SK-N-SH treated with all-trans-retinoic acid at 6 μM for 48 hours (cell line): Measurements from ENCODE around the gene CSDE1.

Source experiments
- BACH2 ChIP-seq: fragments of 250-450 bp; sonication (Bioruptor Pico); IDR thresholded peaks from 2 replicates; pipeline ENCODE4 v1.9.0; 2021; ENCODE audit warnings: mild to moderate bottlenecking, borderline replicate concordance
- RARB ChIP-seq: fragments of 250-450 bp; sonication (Bioruptor Pico); IDR thresholded peaks from 2 replicates; pipeline ENCODE4 v1.8.0; 2021; ENCODE audit warnings: mild to moderate bottlenecking, moderate library complexity
- TCF4 ChIP-seq: fragments of 250-450 bp; sonication (Bioruptor Pico); IDR thresholded peaks from 2 replicates; pipeline ENCODE4 v1.8.0; 2021; ENCODE audit warnings: mild to moderate bottlenecking, moderate library complexity, borderline replicate concordance

DNA sequence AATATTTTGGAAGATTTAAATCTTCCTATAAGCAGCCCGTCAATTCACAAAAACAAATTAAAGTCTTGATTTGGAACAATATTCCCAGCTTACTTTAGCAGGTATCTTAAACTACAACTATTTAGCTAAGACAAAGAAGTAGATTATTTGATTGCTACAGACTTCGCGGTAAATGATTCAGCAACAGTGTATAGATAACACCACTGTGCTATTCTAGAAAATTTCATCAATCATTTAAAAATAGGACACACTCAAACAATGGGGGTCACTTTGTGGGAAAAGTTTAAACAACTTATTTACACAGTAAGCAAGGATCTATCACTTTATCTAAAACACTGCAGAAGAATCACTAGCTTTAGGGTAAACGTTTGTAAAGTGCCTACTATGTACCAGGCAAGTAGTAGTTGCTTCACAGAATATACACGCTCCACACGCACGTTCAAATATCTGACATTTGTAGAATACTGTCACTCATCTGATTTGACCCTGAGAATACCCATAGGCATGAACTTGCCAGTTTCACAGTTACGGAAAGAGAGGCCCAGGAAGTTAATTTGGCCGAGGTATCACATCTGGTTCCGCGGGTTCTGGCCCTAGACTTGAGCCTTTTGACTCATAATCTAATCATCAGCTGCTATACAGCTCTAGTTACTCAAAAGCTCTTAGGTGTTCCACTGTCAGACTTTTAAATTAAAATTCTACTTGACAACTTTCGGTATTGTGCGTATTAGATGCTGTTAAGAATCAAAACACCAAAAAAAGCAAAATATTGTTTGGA lies 88.8 kb downstream of the CSDE1 start:
- TF ChIP-seq RARB (CRISPR knock-in tag) (no peak), TCF4 (CRISPR knock-in tag) (no peak), BACH2 (no peak)
